Fibroblast of lung (primary cell): ENCODE results near the gene PRR7.

ENCODE experiments used
- EZH2 ChIP-seq: IDR thresholded peaks from 2 replicates; pipeline ENCODE4 v1.5.1; 2012; ENCODE audit warnings: low read length, control low read depth, mild to moderate bottlenecking; ENCODE audit errors: missing control alignments
- TF ChIP-seq, protein P1 (sequence below), 2 donors: IDR thresholded peaks in 1 of 2; conservative IDR thresholded peaks in 1 of 2; 1 replicate in 1 of 2; 2 replicates in 1 of 2; pipeline ENCODE4 v1.5.1; 2011 to 2012; ENCODE audit warnings: low read length in 2 of 2, control low read depth in 1 of 2, inconsistent platforms in 1 of 2, low read depth in 1 of 2, mild to moderate bottlenecking in 1 of 2

DNA sequence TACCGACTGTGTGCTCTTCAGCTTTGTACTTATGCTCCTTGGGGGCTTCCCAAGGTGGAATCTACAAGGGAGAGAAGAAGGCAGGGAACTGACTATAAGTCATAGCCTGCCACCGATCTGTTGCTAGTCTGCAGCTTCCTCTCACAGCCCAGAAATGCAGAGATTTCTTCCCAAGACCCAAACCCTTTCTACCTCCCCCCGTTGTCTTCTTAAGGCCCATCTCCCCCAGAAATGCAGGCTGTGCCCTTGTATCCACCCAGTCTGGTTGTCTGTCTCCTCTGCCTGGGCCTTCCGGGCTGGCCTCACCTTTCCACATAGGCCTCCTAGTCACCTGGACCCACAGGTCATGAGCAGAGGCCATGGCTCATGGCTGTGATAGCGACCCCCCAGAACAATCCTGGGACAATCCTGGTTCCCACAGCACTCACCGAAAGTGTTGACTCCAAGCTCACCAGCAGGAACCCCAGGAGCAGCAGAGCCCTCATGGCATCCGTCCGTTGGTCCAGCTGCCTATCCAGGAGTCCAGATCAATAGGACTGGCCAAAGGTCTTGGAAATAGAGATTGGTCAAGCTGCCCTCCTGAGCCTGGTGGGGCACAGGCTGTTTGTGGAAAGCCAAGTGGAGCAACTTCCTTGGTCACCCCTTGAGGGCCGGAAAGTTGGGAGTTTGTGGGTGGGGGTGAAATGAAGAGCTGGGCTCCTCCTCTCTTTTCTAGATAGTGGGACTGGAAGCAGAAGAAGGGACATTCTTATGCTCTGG lies 37.4 kb upstream of the PRR7 start, which contains the start of gene F12:
- TF ChIP-seq, protein P1, sequence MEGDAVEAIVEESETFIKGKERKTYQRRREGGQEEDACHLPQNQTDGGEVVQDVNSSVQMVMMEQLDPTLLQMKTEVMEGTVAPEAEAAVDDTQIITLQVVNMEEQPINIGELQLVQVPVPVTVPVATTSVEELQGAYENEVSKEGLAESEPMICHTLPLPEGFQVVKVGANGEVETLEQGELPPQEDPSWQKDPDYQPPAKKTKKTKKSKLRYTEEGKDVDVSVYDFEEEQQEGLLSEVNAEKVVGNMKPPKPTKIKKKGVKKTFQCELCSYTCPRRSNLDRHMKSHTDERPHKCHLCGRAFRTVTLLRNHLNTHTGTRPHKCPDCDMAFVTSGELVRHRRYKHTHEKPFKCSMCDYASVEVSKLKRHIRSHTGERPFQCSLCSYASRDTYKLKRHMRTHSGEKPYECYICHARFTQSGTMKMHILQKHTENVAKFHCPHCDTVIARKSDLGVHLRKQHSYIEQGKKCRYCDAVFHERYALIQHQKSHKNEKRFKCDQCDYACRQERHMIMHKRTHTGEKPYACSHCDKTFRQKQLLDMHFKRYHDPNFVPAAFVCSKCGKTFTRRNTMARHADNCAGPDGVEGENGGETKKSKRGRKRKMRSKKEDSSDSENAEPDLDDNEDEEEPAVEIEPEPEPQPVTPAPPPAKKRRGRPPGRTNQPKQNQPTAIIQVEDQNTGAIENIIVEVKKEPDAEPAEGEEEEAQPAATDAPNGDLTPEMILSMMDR (conservative IDR thresholded peaks at IDR 0.05 in 1 of 2, IDR thresholded peaks at IDR 0.05 in 1 of 2; ENCODE audit: low read depth in 1 of 2, low read length in 2 of 2) = no peak
- TF ChIP-seq EZH2 = no peak
